Thyroid gland (tissue), 4 donors: Measurements from ENCODE around the gene FSTL1. TPM values are rescaled to one million over a fixed set of nuclear protein-coding genes. Genes with fewer than 3 reads are reported as not detected.

ENCODE experiments used
- DNase-seq, 2 donors: peaks; one replicate each; pipeline ENCODE4 v3.0.0-alpha.2; 2019
- H3K27ac ChIP-seq, 3 donors: fragments of 200-600 bp; sonication (generic); 1 replicate in 2 of 3; 2 replicates in 1 of 3; pipeline ENCODE4 v1.5.1; 2016 to 2019; ENCODE audit warnings: mild to moderate bottlenecking in 1 of 3, moderate library complexity in 1 of 3
- H3K27me3 ChIP-seq: fragments of 200-600 bp; sonication (generic); one replicate; pipeline ENCODE4 v1.5.1; 2019
- H3K36me3 ChIP-seq, 2 donors: fragments of 200-600 bp; sonication (generic); one replicate each; pipeline ENCODE4 v1.5.1; 2016 to 2019
- H3K4me1 ChIP-seq, 2 donors: fragments of 200-600 bp; sonication (generic); one replicate each; pipeline ENCODE4 v1.5.1; 2017 to 2019
- H3K4me3 ChIP-seq, 3 donors: fragments of 200-600 bp; sonication (generic); replicated peaks in 1 of 3; 1 replicate in 2 of 3; 2 replicates in 1 of 3; pipeline ENCODE4 v1.5.1; 2016; ENCODE audit warnings: mild to moderate bottlenecking in 1 of 3
- H3K9me3 ChIP-seq: fragments of 200-600 bp; sonication (generic); one replicate; pipeline ENCODE4 v1.5.1; 2017
- POLR2A ChIP-seq, 2 donors: fragments of 450-650 bp; IDR thresholded peaks; one replicate each; pipeline ENCODE4 v1.6.1; 2017; ENCODE audit warnings: antibody characterized with exemption in 2 of 2, mild to moderate bottlenecking in 2 of 2, moderate library complexity in 1 of 2
- WGBS, 2 donors: methylation state at CpG; one replicate each; pipeline ENCODE4 v1.1.5; 2017; 5-methylcytosine and 5-hydroxymethylcytosine counted together
- intact Hi-C: fragments of 100-400 bp; cut with DNase I; formaldehyde crosslinking; loops from one replicate; pipeline ENCODE4 v1.15.1; 2023
- total RNA-seq, 4 donors: library from RNA; depleted of rRNA; stranded (reverse); fragments of >200 nt; gene quantifications; one replicate each; pipeline ENCODE4 v1.2.3, GENCODE V29; 2016
- TF ChIP-seq, protein P1 (sequence below), 6 experiments: fragments of 200-600 bp in 3 of 6; fragments of 450-650 bp in 3 of 6; sonication (generic) in 3 of 6; IDR thresholded peaks; one replicate each; pipeline ENCODE4 v1.5.1; 2016 to 2019; ENCODE audit warnings: antibody characterized with exemption in 6 of 6, mild to moderate bottlenecking in 2 of 6, inconsistent platforms in 1 of 6, moderate library complexity in 1 of 6

Gene FSTL1
- total RNA-seq, 4 donors from 2014 or later, result 135 to 268 (median 228) TPM

DNA sequence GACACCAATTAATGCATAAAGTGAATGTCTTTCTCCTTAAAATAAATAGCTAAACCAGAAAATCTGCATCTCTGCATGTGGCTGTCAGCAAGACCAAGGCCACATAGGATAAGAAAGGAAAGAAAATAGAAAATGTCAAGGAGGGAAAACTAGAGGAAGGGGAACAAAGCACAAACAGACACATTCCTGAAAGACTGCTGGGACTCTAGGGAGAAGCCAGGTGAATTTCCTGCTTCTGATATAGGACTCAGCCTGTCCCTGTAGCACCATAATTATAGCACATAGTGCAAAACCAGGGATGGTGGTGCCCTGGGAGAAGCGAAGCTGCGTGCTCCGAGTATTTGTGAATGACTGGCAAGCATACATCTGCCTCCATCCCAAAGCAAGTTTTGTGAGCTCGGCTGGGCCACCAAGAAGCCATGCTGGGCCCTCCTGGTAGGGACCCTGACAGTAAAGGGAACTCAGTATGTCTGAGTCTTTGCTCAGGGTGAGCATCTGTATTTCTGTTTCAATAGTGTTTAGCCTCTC is 14.2 kb downstream of the FSTL1 start:
- intact Hi-C loops, result no loop called here
- DNase-seq, result no peak
- Histone ChIP-seq H3K9me3 (no peaks in the 10 kb centered on the region), H3K4me1 (peaks cover 70 to 75% of the 10 kb centered on the region in 2 donors), H3K4me3 (no peak overlapping the region), H3K36me3 (no peaks in the 10 kb centered on the region), H3K27me3 (no peaks in the 10 kb centered on the region), H3K27ac (peak overlapping the region; percentile 4 to 95 (median 60))
- TF ChIP-seq, protein P1, sequence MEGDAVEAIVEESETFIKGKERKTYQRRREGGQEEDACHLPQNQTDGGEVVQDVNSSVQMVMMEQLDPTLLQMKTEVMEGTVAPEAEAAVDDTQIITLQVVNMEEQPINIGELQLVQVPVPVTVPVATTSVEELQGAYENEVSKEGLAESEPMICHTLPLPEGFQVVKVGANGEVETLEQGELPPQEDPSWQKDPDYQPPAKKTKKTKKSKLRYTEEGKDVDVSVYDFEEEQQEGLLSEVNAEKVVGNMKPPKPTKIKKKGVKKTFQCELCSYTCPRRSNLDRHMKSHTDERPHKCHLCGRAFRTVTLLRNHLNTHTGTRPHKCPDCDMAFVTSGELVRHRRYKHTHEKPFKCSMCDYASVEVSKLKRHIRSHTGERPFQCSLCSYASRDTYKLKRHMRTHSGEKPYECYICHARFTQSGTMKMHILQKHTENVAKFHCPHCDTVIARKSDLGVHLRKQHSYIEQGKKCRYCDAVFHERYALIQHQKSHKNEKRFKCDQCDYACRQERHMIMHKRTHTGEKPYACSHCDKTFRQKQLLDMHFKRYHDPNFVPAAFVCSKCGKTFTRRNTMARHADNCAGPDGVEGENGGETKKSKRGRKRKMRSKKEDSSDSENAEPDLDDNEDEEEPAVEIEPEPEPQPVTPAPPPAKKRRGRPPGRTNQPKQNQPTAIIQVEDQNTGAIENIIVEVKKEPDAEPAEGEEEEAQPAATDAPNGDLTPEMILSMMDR (IDR thresholded peaks at IDR 0.05), result no peak
- no peak for TF ChIP-seq POLR2A (IDR thresholded peaks at IDR 0.05)
- 89% methylated on average over 4 of the region's 4 CpGs for WGBS, 2 donors

DNA sequence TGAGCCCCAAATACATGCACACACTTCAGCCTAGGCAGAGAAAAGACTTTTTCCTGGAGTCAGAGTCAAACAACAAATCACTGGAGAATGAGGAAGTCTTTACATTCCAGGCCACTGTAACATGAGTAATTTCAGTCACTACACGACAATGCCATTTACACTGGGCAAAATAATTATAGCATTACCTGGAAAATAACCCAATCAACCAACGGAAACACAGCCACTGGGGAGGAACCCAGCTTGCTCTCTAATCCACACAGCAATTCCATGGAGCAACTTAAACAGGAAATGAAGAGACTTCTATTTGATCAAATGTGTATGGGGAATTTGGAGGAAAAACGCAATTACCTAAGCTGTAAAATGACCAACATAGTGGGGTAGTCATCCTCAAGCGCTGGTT is 15.2 kb downstream of the FSTL1 start:
- H3K27ac ChIP-seq, result peak overlapping the region; percentile 4 to 96 (median 28)

DNA sequence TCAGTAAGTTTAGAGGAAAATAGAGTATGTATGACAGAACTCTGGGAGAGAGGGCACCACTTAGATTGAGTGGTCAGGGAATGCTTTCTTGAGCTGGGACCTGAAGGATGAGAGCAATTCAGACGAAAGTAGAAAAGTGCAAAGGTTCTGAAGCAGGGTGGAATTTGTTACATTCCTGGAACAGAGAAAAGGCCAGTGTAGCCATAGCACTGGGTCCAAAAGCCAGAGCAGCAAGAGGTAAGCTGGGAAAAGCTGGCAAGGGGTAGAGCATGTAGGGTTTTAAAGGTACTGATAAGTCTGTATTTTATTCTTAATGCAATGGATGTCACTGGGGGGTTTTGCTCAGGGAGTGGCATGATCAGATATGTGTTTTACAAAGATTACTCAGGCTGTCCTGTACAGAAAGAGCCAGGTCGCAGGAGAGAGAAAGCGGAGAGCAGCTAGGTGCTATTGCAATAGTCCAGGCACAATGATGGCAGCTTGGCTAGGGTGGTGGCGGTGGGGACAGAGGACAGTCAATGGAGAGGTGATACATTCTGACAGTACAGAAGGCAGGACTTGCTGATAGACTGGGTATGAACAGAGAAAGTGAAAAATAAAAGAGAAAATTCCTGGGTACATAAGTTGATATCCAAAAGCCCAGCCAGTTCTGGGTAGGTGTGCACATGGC is 17.0 kb downstream of the FSTL1 start:
- no peaks in the 10 kb centered on the region for H3K27me3 ChIP-seq
- DNase-seq, result no peak
- H3K27ac ChIP-seq, result peak overlapping the region; percentile 72 to 96 (median 94)
- TF ChIP-seq, protein P1 (IDR thresholded peaks at IDR 0.05), result no peak
- TF ChIP-seq POLR2A (IDR thresholded peaks at IDR 0.05), result peak in 1 of 2 donors; percentile 17
- peaks cover 74 to 78% of the 10 kb centered on the region in 2 donors for H3K4me1 ChIP-seq
- H3K36me3 ChIP-seq, result no peaks in the 10 kb centered on the region
- intact Hi-C loops, result no loop called here
- 78 to 84% methylated on average over 4 of the region's 4 CpGs for WGBS, 2 donors
- H3K4me3 ChIP-seq, result no peak overlapping the region
- no peaks in the 10 kb centered on the region for H3K9me3 ChIP-seq

More for the DNA sequence above, 15.2 kb downstream of the FSTL1 start:
- DNase-seq, result no peak
- intact Hi-C loops, result no loop called here
- 53% methylated on average over 4 of the region's 4 CpGs for WGBS, 2 donors
- H3K27me3 ChIP-seq, result no peaks in the 10 kb centered on the region
- H3K36me3 ChIP-seq, result no peaks in the 10 kb centered on the region
- no peaks in the 10 kb centered on the region for H3K9me3 ChIP-seq
- TF ChIP-seq, protein P1 (IDR thresholded peaks at IDR 0.05), result no peak
- H3K4me3 ChIP-seq, result no peak overlapping the region
- peaks cover 75 to 77% of the 10 kb centered on the region in 2 donors for H3K4me1 ChIP-seq

DNA sequence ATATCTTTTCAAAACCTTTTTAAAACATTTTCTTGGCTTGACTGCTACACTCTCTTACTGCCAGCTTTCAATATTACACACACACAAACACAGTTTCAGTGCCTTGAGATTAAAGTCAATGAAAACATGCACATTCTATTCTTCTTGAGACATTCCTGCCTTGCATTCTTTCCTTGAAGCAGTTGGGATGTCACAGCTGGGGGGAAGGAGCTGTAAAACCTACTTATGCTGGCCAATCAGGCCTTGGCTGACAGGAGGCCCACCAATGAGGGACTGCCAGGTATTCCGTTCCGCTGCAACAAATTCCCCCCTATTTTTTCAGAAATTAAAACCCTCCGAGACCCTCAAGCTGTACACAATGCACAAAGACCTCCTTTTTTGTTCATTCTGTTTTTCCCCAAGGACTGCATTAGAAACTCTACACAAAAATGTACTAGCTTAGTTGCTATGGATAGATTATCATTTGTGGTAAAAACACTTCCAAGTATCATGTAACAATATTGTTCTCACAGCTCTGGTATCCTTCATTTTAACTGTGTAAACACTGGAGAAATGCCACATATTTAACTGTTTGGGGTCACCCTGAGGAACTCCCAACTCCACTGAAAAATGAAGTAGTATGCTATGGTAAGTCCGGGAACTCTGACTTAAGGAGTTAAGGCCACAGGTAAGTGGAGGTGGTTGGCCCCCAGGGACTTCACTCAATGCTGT is 18.5 kb downstream of the FSTL1 start:
- peaks cover 64 to 70% of the 10 kb centered on the region in 2 donors for H3K4me1 ChIP-seq
- intact Hi-C loops, result no loop called here
- H3K9me3 ChIP-seq, result no peaks in the 10 kb centered on the region
- TF ChIP-seq, protein P1 (IDR thresholded peaks at IDR 0.05), result no peak
- TF ChIP-seq POLR2A (IDR thresholded peaks at IDR 0.05), result peak in 1 of 2 donors; percentile 39
- peak overlapping the region; percentile 72 to 96 (median 94) for H3K27ac ChIP-seq
- no peaks in the 10 kb centered on the region for H3K27me3 ChIP-seq
- peak; percentile 78 to 84 for DNase-seq
- H3K4me3 ChIP-seq, result no peak overlapping the region
- 64 to 69% methylated on average over 4 of the region's 4 CpGs for WGBS, 2 donors
- no peaks in the 10 kb centered on the region for H3K36me3 ChIP-seq

DNA sequence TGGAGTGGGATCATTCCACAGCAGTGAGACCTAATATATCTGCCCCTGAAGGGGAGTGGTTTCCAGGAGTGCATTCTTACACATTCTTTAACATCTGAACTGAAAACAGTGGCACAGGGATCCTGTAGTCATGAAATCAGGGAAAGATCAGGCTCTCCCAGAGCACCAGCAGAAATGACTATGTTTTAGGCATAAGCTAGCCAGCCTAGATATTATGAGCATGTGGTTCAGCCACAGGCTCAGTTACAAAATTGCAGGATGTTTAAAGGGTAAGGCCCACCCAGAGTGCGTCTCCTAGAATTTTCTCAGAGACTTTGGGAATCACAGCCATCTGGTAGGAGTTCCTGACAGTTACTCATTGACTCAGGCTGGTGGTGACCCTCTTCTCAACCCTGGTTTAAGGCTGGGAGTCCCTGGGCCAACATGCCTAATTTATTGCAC is 20.9 kb downstream of the FSTL1 start:
- Histone ChIP-seq H3K36me3 (no peaks in the 10 kb centered on the region), H3K27ac (peak overlapping the region in 1 of 3 donors; percentile 58), H3K9me3 (no peaks in the 10 kb centered on the region), H3K4me3 (no peak overlapping the region), H3K4me1 (peaks cover 76 to 77% of the 10 kb centered on the region in 2 donors), H3K27me3 (no peaks in the 10 kb centered on the region)
- TF ChIP-seq POLR2A (IDR thresholded peaks at IDR 0.05), result no peak
- TF ChIP-seq, protein P1 (IDR thresholded peaks at IDR 0.05), result no peak
- no peak for DNase-seq
- intact Hi-C loops, result no loop called here
- 88 to 100% methylated on average over 1 of the region's 1 CpG for WGBS, 2 donors
